Osteocyte (in vitro differentiated cells): ENCODE results near the gene OSTN. TPM values are rescaled to one million over a fixed set of nuclear protein-coding genes. Genes with fewer than 3 reads are reported as not detected.

Experiments used
- DNase-seq: peaks from one replicate; pipeline ENCODE4 v3.0.0; 2021; ENCODE audit warnings: mixed read lengths; ENCODE audit not compliant: unreplicated experiment; ENCODE audit errors: extremely low spot score
- H3K27ac Mint-ChIP-seq: one replicate; pipeline ENCODE4 v1.8.0; 2021; ENCODE audit warnings: mild to moderate bottlenecking, mixed read lengths; ENCODE audit not compliant: unreplicated experiment
- H3K27me3 Mint-ChIP-seq: one replicate; pipeline ENCODE4 v1.8.0; 2021; ENCODE audit warnings: mixed read lengths; ENCODE audit not compliant: unreplicated experiment
- H3K36me3 Mint-ChIP-seq: one replicate; pipeline ENCODE4 v1.8.0; 2021; ENCODE audit warnings: mixed read lengths; ENCODE audit not compliant: unreplicated experiment
- H3K4me1 Mint-ChIP-seq: one replicate; pipeline ENCODE4 v1.8.0; 2021; ENCODE audit warnings: mixed read lengths; ENCODE audit not compliant: unreplicated experiment
- H3K4me3 Mint-ChIP-seq: one replicate; pipeline ENCODE4 v1.8.0; 2021; ENCODE audit warnings: mild to moderate bottlenecking, moderate library complexity, mixed read lengths; ENCODE audit not compliant: unreplicated experiment
- H3K9me3 Mint-ChIP-seq: one replicate; pipeline ENCODE4 v1.8.0; 2021; ENCODE audit warnings: mixed read lengths; ENCODE audit not compliant: unreplicated experiment
- total RNA-seq: library from RNA; stranded (reverse); gene quantifications from 2 replicates; pipeline ENCODE4 v1.2.1, GENCODE V29; 2021
- TF ChIP-seq, protein P1 (sequence below): fragments of 200-600 bp; sonication (generic); IDR thresholded peaks from 2 replicates; pipeline ENCODE4 v1.5.0; 2021; ENCODE audit warnings: antibody characterized with exemption, mild to moderate bottlenecking, moderate library complexity

Gene OSTN
- total RNA-seq, 1 donor from 2014 or later: not detected

DNA sequence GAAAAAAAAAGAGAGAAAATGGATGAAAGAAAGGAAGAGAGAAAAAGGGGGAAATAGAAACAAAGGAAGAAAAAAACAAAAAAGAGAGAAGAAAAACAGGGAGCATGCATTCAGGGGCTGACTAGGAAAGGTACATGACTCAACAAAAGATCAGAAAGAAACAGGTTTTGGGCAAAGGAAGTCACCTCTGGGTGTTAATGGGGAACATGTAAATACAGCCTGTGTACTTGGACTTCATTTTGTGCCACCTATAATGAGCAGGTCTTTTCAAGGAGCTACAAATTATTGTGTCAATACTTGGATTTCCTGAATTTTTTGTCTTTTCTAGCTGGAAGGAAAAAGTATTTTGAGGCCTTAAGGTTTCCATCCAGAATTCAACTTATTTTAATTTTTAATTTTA is 76.7 kb downstream of the OSTN start:
- Mint-ChIP-seq H3K4me1 (no peaks in the 10 kb centered on the region), H3K9me3 (peaks cover 8% of the 10 kb centered on the region), H3K4me3 (no peak overlapping the region), H3K36me3 (no peaks in the 10 kb centered on the region), H3K27me3 (no peaks in the 10 kb centered on the region), H3K27ac (no peak overlapping the region)
- no peak for DNase-seq
- TF ChIP-seq, protein P1, sequence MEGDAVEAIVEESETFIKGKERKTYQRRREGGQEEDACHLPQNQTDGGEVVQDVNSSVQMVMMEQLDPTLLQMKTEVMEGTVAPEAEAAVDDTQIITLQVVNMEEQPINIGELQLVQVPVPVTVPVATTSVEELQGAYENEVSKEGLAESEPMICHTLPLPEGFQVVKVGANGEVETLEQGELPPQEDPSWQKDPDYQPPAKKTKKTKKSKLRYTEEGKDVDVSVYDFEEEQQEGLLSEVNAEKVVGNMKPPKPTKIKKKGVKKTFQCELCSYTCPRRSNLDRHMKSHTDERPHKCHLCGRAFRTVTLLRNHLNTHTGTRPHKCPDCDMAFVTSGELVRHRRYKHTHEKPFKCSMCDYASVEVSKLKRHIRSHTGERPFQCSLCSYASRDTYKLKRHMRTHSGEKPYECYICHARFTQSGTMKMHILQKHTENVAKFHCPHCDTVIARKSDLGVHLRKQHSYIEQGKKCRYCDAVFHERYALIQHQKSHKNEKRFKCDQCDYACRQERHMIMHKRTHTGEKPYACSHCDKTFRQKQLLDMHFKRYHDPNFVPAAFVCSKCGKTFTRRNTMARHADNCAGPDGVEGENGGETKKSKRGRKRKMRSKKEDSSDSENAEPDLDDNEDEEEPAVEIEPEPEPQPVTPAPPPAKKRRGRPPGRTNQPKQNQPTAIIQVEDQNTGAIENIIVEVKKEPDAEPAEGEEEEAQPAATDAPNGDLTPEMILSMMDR: no peak

DNA sequence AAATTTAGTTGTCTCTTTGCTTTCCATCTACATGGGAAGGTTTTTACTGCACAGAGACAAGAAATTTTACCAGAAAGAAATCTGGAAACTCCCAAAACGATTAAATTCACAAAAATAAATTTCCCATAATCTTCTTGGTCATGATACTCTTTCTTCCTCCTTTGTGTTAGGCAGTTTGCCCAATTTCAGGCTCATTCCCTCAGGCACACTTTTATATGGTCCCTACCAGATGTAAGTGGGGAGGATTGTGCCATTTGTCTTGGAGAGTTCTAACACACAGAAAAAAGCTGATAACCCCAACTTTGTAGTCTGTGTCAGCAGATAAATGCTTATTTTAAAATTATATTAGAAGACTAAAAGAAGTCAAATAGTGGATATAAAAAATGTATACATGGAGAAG is 81.1 kb downstream of the OSTN start:
- no peak overlapping the region for H3K4me3 Mint-ChIP-seq
- H3K4me1 Mint-ChIP-seq: peaks cover 8% of the 10 kb centered on the region
- no peak for DNase-seq
- TF ChIP-seq, protein P1: no peak
- no peaks in the 10 kb centered on the region for H3K9me3 Mint-ChIP-seq
- H3K27me3 Mint-ChIP-seq: no peaks in the 10 kb centered on the region
- no peaks in the 10 kb centered on the region for H3K36me3 Mint-ChIP-seq
- no peak overlapping the region for H3K27ac Mint-ChIP-seq

DNA sequence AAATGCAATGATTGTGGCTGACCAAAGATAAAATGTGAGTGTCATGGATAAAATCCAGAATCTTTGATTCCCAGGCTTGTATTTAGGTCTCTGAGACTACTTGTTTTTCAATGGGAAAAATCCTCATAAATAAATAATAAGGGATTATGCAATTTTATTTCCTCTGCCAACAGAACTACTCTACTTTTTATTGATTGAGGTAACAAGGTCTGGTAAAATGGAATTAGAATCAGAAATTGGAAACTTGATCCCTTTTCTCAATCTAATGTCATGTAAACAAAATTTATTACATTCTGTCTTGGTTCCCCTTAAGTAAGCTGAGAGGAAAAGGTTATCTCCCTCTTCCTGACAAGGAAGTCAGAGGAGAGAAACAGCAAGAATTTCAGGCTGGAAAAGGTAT is 81.8 kb downstream of the OSTN start:
- DNase-seq: no peak
- TF ChIP-seq, protein P1: no peak
- Mint-ChIP-seq H3K36me3 (no peaks in the 10 kb centered on the region), H3K9me3 (no peaks in the 10 kb centered on the region), H3K4me3 (no peak overlapping the region), H3K27me3 (no peaks in the 10 kb centered on the region), H3K27ac (no peak overlapping the region), H3K4me1 (peaks cover 8% of the 10 kb centered on the region)

DNA sequence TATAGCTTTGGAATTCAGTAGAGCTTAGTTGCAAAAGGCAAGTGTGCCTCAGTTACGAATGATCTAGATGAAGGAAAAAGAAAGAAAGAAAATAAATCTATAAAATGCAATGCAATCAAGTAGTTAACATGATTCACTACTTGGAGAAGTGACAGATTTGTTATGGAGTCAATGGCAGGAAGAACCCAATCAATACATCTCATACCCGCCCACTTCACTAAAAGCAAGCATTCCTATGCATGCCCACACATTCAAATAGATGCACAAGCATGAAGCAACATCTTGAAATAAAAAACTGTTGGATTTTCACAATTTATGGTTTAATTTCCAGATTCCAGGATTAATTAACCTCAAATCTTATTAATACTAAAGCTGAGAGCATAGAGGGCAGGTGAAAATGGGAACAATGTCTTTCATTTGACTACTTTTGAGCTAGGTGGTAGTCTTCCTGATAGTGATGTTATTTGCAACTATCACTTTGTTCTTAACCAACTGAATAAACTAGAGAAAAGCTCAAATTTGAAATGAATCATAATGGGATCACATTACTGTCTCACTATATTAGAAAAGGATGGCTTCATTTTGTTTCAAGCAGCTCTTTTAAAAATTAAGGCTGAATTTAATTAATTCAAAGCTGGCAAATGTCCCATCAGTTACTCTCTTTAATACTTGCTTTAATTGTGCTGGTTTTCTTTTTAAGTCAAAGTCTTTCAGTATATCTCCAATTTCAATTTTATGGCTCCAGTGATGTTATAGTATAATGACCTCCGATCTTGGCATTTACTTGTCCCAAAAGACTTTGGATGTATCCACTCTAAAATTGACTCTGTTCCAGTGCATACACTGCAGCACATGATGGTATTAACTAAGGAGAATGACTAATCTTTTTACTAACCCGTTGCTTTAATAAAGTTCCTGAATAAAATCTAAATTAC is 83.5 kb downstream of the OSTN start:
- H3K27ac Mint-ChIP-seq: no peak overlapping the region
- H3K4me1 Mint-ChIP-seq: peaks cover 8% of the 10 kb centered on the region
- TF ChIP-seq, protein P1: no peak
- no peaks in the 10 kb centered on the region for H3K36me3 Mint-ChIP-seq
- H3K27me3 Mint-ChIP-seq: no peaks in the 10 kb centered on the region
- DNase-seq: no peak
- H3K9me3 Mint-ChIP-seq: peaks cover under 1% of the 10 kb centered on the region
- no peak overlapping the region for H3K4me3 Mint-ChIP-seq

DNA sequence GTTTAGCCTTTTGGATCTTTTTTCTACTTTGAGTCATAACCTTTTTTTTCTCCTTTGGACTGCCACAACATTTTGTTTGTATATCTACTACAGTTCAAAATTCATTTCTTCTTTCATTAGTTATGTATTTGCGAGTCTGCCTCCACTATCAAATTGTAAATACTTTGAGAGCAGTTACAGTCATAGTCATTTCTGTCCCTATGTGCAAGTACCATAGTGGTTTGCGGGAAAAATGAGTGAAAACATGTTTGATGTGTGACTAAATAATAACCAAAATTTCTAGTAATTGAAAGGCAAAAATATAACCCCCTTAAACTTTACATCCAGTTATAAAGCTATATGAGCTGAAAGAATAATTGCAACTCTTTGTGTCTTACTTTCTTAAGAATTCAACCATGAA is 84.4 kb downstream of the OSTN start:
- no peak overlapping the region for H3K27ac Mint-ChIP-seq
- no peak for DNase-seq
- H3K36me3 Mint-ChIP-seq: no peaks in the 10 kb centered on the region
- no peaks in the 10 kb centered on the region for H3K27me3 Mint-ChIP-seq
- H3K4me1 Mint-ChIP-seq: peaks cover 8% of the 10 kb centered on the region
- TF ChIP-seq, protein P1: no peak
- no peak overlapping the region for H3K4me3 Mint-ChIP-seq
- H3K9me3 Mint-ChIP-seq: peaks cover 4% of the 10 kb centered on the region
